Endothelial cell of umbilical vein (primary cell): ENCODE data around the gene MRPL4. TPM values are rescaled to one million over a fixed set of nuclear protein-coding genes. Genes with fewer than 3 reads are reported as not detected.

Experiments
- microRNA-seq: library from miRNA; unstranded; fragments of <30 nt; microRNA quantifications from one replicate; pipeline ENCODE4 v1.2.0, GENCODE V29; 2021; ENCODE audit warnings: borderline number of aligned reads, borderline replicate concordance
- polyA plus RNA-seq, 4 experiments: library from polyadenylated mRNA; depleted of rRNA in 3 of 4; stranded (reverse) in 3 of 4; unstranded in 1 of 4; fragments of >200 nt; gene quantifications; 2 replicates each; pipeline versions ENCODE4 v1.2.1 to v1.2.3, GENCODE V29; 2011 to 2012; ENCODE audit warnings: missing spikeins in 1 of 4
- small RNA-seq: library from RNA; depleted of rRNA; stranded (forward); fragments of <200 nt; gene quantifications from one replicate; pipeline ENCODE3, GENCODE V24; 2012; ENCODE audit warnings: low replicate concordance, low read depth; ENCODE audit not compliant: insufficient read depth, insufficient read length
- total RNA-seq: library from RNA; stranded (reverse); gene quantifications from 2 replicates; pipeline ENCODE4 v1.2.3, GENCODE V29; 2021

The MRPL4 gene
- total and polyA plus RNA-seq, 2 donors (not counting 3 experiments of a cell fraction or from before 2014, with no cell fraction given), result 70.4 to 118 TPM

Small RNA genes within 50 kb of the gene (microRNA-seq; reads per million reads assigned to microRNA genes)
- gene MIR4322, result not detected

Small RNA genes within 50 kb of the gene (small RNA-seq; reads per million reads assigned to genes)
- gene AC011511.1 (not detected), gene MIR4322 (not detected)

Other genes starting within 250 kb of the MRPL4 start
- gene COL5A3, start 241.7 kb upstream of the MRPL4 start, total RNA-seq, result not detected in 2 replicates
- not detected in 2 replicates for gene COL5A3, start 241.7 kb upstream of the MRPL4 start, polyA plus RNA-seq
- not detected in 2 replicates for gene RDH8, start 238.7 kb upstream of the MRPL4 start, total RNA-seq
- not detected in 2 replicates for gene RDH8, start 238.7 kb upstream of the MRPL4 start, polyA plus RNA-seq
- gene SHFL, start 165.9 kb upstream of the MRPL4 start, total RNA-seq, result 23.6 and 34.4 TPM in 2 replicates
- gene SHFL, start 165.9 kb upstream of the MRPL4 start, polyA plus RNA-seq, result 36.9 and 40.0 TPM in 2 replicates
- not detected in 2 replicates for gene ANGPTL6, start 149.5 kb upstream of the MRPL4 start, total RNA-seq
- gene ANGPTL6, start 149.5 kb upstream of the MRPL4 start, polyA plus RNA-seq, result 0.15 and 0.32 TPM in 2 replicates
- 50.4 and 51.6 TPM in 2 replicates for gene PPAN, start 145.9 kb upstream of the MRPL4 start, total RNA-seq
- 27.6 and 30.1 TPM in 2 replicates for gene PPAN, start 145.9 kb upstream of the MRPL4 start, polyA plus RNA-seq
- 10.7 and 14.6 TPM in 2 replicates for gene P2RY11, start 140.5 kb upstream of the MRPL4 start, total RNA-seq
- 3.6 and 5.4 TPM in 2 replicates for gene P2RY11, start 140.5 kb upstream of the MRPL4 start, polyA plus RNA-seq
- gene EIF3G, start 132.3 kb upstream of the MRPL4 start, total RNA-seq, result 213 and 217 TPM in 2 replicates
- 253 and 294 TPM in 2 replicates for gene EIF3G, start 132.3 kb upstream of the MRPL4 start, polyA plus RNA-seq
- 154 and 165 TPM in 2 replicates for gene DNMT1, start 57.3 kb upstream of the MRPL4 start, total RNA-seq
- gene DNMT1, start 57.3 kb upstream of the MRPL4 start, polyA plus RNA-seq, result 48.9 and 53.4 TPM in 2 replicates
- 1.0 and 1.3 TPM in 2 replicates for gene S1PR2, start 20.9 kb upstream of the MRPL4 start, total RNA-seq
- gene S1PR2, start 20.9 kb upstream of the MRPL4 start, polyA plus RNA-seq, result 0.70 and 1.3 TPM in 2 replicates
- gene ICAM1, start 18.9 kb downstream of the MRPL4 start, total RNA-seq, result 7.1 and 20.5 TPM in 2 replicates
- gene ICAM1, start 18.9 kb downstream of the MRPL4 start, polyA plus RNA-seq, result 30.4 and 38.0 TPM in 2 replicates
- gene ICAM4, start 34.7 kb downstream of the MRPL4 start, total RNA-seq, result 0.49 TPM in 1 of 2 replicates, not detected in the other
- gene ICAM4, start 34.7 kb downstream of the MRPL4 start, polyA plus RNA-seq, result 0.41 and 0.44 TPM in 2 replicates
- gene ICAM5, start 37.7 kb downstream of the MRPL4 start, total RNA-seq, result 0.40 TPM in 1 of 2 replicates, not detected in the other
- gene ICAM5, start 37.7 kb downstream of the MRPL4 start, polyA plus RNA-seq, result 0.03 and 0.10 TPM in 2 replicates
- gene ZGLP1, start 57.6 kb downstream of the MRPL4 start, total RNA-seq, result 2.9 and 5.3 TPM in 2 replicates
- gene ZGLP1, start 57.6 kb downstream of the MRPL4 start, polyA plus RNA-seq, result 1.6 and 2.3 TPM in 2 replicates
- gene FDX2, start 63.8 kb downstream of the MRPL4 start, total RNA-seq, result 20.5 and 22.4 TPM in 2 replicates
- 59.8 and 61.6 TPM in 2 replicates for gene FDX2, start 63.8 kb downstream of the MRPL4 start, polyA plus RNA-seq
- 47.6 and 55.1 TPM in 2 replicates for gene RAVER1, start 81.3 kb downstream of the MRPL4 start, total RNA-seq
- gene RAVER1, start 81.3 kb downstream of the MRPL4 start, polyA plus RNA-seq, result 5.1 and 5.2 TPM in 2 replicates
- gene ICAM3, start 87.4 kb downstream of the MRPL4 start, total RNA-seq, result 11.4 and 11.6 TPM in 2 replicates
- gene ICAM3, start 87.4 kb downstream of the MRPL4 start, polyA plus RNA-seq, result 6.7 and 8.7 TPM in 2 replicates
- gene TYK2, start 128.4 kb downstream of the MRPL4 start, total RNA-seq, result 138 and 142 TPM in 2 replicates
- 92.9 and 93.7 TPM in 2 replicates for gene TYK2, start 128.4 kb downstream of the MRPL4 start, polyA plus RNA-seq
- gene CDC37, start 151.3 kb downstream of the MRPL4 start, total RNA-seq, result 275 and 300 TPM in 2 replicates
- 366 and 372 TPM in 2 replicates for gene CDC37, start 151.3 kb downstream of the MRPL4 start, polyA plus RNA-seq
- 9.9 and 10.0 TPM in 2 replicates for gene PDE4A, start 168.3 kb downstream of the MRPL4 start, total RNA-seq
- gene PDE4A, start 168.3 kb downstream of the MRPL4 start, polyA plus RNA-seq, result 3.7 and 3.8 TPM in 2 replicates